Activated CD8-positive, alpha-beta T cell treated with anti-CD3 and anti-CD28 coated beads for 36 hours (primary cell): Measurements from ENCODE around the gene KMT2C. TPM values are rescaled to one million over a fixed set of nuclear protein-coding genes. Genes with fewer than 3 reads are reported as not detected.

Source experiments
- ATAC-seq: fragments of 200-7000 bp; cut with Tn5 transposase; one replicate; pipeline ENCODE4 v1.10.0; 2021; ENCODE audit warnings: mild to moderate bottlenecking, moderate library complexity
- CTCF ChIA-PET: fragments of 350-600 bp; sonication (Branson Sonifier 250); formaldehyde crosslinking; loops from one replicate; lab custom pipeline; 2021; ENCODE audit warnings: antibody characterized with exemption; lab: Charles Lee
- POLR2A ChIA-PET: fragments of 350-600 bp; sonication (Branson Sonifier 250); formaldehyde crosslinking; loops from one replicate; lab custom pipeline; 2021; ENCODE audit warnings: antibody characterized with exemption; lab: Charles Lee
- DNase-seq: peaks from one replicate; pipeline ENCODE4 v3.0.0-alpha.2; 2020
- H3K27ac Mint-ChIP-seq: one replicate; pipeline ENCODE4 v1.8.0; 2021; ENCODE audit warnings: mild to moderate bottlenecking, mixed read lengths
- H3K27me3 Mint-ChIP-seq: one replicate; pipeline ENCODE4 v1.8.0; 2021; ENCODE audit warnings: mixed read lengths
- H3K36me3 Mint-ChIP-seq: one replicate; pipeline ENCODE4 v1.8.0; 2021; ENCODE audit warnings: low read depth, mixed read lengths
- H3K4me1 Mint-ChIP-seq: one replicate; pipeline ENCODE4 v1.8.0; 2021; ENCODE audit warnings: low read depth, mixed read lengths
- H3K4me3 Mint-ChIP-seq: one replicate; pipeline ENCODE4 v1.8.0; 2021; ENCODE audit warnings: mild to moderate bottlenecking, moderate library complexity, mixed read lengths
- H3K9me3 Mint-ChIP-seq: one replicate; pipeline ENCODE4 v1.8.0; 2021; ENCODE audit warnings: mixed read lengths
- CTCF ChIP-seq: fragments of 200-600 bp; IDR thresholded peaks from one replicate; pipeline ENCODE4 v1.8.0; 2022; ENCODE audit warnings: antibody characterized with exemption, mild to moderate bottlenecking
- intact Hi-C: fragments of 100-400 bp; cut with micrococcal nuclease; formaldehyde crosslinking; loops from one replicate; pipeline ENCODE4 v1.10.0; 2022
- total RNA-seq, 2 experiments: library from RNA; stranded (reverse); gene quantifications; one replicate each; pipeline ENCODE4 v1.2.3, GENCODE V29; 2021

The KMT2C gene
- total RNA-seq, 2 experiments from 2014 or later: 48.5 to 52.8 TPM

- ATAC-seq (no peak), DNase-seq (no peak)
- H3K27ac Mint-ChIP-seq: no peak overlapping the region
- TF ChIP-seq CTCF: no peak
- ChIA-PET POLR2A (no interaction called here), CTCF (interaction anchor here (1.4 to 2.2 kb wide), 2 partner anchors 16 to 29 kb away, joined by 3 to 6 read pairs; no protein-coding TSS in a partner anchor)
- no peaks in the 10 kb centered on the region for H3K27me3 Mint-ChIP-seq
- intact Hi-C loops: no loop called here
- no peak overlapping the region for H3K4me3 Mint-ChIP-seq
- peaks cover 6% of the 10 kb centered on the region for H3K9me3 Mint-ChIP-seq
- H3K36me3 Mint-ChIP-seq: peaks cover 25% of the 10 kb centered on the region
- H3K4me1 Mint-ChIP-seq: peaks cover 54% of the 10 kb centered on the region
Measured at GRCh38 chr7:152365982-152366603, 69.7 kb downstream of the KMT2C start.

GRCh38 chr7:152363798-152364197 is 72.0 kb downstream of the KMT2C start:
- Mint-ChIP-seq H3K27me3 (no peaks in the 10 kb centered on the region), H3K9me3 (peaks cover 6% of the 10 kb centered on the region), H3K4me1 (peaks cover 47% of the 10 kb centered on the region), H3K36me3 (peaks cover 20% of the 10 kb centered on the region), H3K4me3 (no peak overlapping the region), H3K27ac (peak overlapping the region; percentile 59)
- ChIA-PET POLR2A (no interaction called here), CTCF (interaction anchor here (0.7 to 1.4 kb wide), 4 partner anchors 8 to 27 kb away, joined by 3 to 4 read pairs (median 3); no protein-coding TSS in a partner anchor)
- ATAC-seq (no peak), DNase-seq (no peak)
- intact Hi-C loops: no loop called here
- TF ChIP-seq CTCF: no peak

- DNase-seq (no peak), ATAC-seq (no peak)
- Mint-ChIP-seq H3K27me3 (no peaks in the 10 kb centered on the region), H3K27ac (peak overlapping the region; percentile 79), H3K9me3 (peaks cover 6% of the 10 kb centered on the region), H3K4me1 (peaks cover 42% of the 10 kb centered on the region), H3K4me3 (no peak overlapping the region), H3K36me3 (peaks cover 13% of the 10 kb centered on the region)
- POLR2A ChIA-PET: no interaction called here
- intact Hi-C loops: no loop called here
- CTCF ChIA-PET: no interaction called here
- TF ChIP-seq CTCF: no peak
Measured at GRCh38 chr7:152362128-152362926, 73.5 kb downstream of the KMT2C start.

GRCh38 chr7:152355474-152356057 is 80.2 kb downstream of the KMT2C start:
- Mint-ChIP-seq H3K27ac (no peak overlapping the region), H3K9me3 (peaks cover 5% of the 10 kb centered on the region), H3K36me3 (peaks cover 42% of the 10 kb centered on the region), H3K27me3 (no peaks in the 10 kb centered on the region), H3K4me3 (no peak overlapping the region), H3K4me1 (peaks cover 12% of the 10 kb centered on the region)
- POLR2A ChIA-PET: interaction anchor here (0.6 kb wide), 1 partner anchor 31 kb away, joined by 3 read pairs; no protein-coding TSS in a partner anchor
- ATAC-seq: no peak
- TF ChIP-seq CTCF: no peak
- CTCF ChIA-PET: interaction anchor here (1.9 kb wide), 1 partner anchor 14 kb away, joined by 8 read pairs; no protein-coding TSS in a partner anchor
- no peak for DNase-seq
- intact Hi-C loops: no loop called here
